ENCODE results near the gene PEMT.

Gene PEMT

DNA sequence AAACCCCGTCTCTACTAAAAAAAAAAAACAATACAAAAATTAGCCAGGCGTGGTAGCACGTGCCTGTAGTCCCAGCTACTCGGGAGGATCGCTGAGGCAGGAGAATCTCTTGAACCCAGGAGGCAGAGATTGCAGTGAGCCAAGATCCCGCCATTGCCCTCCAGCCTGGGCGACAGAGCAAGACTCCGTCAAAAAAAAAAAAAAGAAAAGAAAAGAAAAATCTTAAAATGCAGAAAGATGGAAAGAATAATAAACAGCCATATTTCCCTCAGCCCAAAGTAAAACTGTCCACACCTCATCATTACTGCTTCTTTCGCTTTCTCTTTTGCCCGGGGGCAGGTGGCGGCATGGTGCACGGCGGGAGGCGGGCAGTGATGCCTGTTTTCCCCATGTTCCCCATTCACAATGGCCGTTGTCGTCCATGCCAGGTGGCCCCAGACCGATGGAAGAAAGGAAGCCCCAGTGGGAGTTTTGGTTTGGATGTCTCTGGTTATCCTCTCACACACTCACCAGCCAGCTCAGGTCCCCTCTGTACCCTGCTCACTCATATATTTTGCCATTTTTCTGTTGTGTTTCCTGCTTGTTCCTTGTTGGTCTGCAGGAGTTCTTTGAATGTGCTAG, 37.0 kb upstream of the PEMT start:
- TF ChIP-seq, protein P1, sequence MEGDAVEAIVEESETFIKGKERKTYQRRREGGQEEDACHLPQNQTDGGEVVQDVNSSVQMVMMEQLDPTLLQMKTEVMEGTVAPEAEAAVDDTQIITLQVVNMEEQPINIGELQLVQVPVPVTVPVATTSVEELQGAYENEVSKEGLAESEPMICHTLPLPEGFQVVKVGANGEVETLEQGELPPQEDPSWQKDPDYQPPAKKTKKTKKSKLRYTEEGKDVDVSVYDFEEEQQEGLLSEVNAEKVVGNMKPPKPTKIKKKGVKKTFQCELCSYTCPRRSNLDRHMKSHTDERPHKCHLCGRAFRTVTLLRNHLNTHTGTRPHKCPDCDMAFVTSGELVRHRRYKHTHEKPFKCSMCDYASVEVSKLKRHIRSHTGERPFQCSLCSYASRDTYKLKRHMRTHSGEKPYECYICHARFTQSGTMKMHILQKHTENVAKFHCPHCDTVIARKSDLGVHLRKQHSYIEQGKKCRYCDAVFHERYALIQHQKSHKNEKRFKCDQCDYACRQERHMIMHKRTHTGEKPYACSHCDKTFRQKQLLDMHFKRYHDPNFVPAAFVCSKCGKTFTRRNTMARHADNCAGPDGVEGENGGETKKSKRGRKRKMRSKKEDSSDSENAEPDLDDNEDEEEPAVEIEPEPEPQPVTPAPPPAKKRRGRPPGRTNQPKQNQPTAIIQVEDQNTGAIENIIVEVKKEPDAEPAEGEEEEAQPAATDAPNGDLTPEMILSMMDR (conservative IDR thresholded peaks at IDR 0.05; ENCODE audit: low read depth, low read length): no peak
- H3K4me3 ChIP-seq (ENCODE audit: low read depth, low read length): no peak overlapping the region
- no peak for DNase-seq (ENCODE audit: low read depth)

DNA sequence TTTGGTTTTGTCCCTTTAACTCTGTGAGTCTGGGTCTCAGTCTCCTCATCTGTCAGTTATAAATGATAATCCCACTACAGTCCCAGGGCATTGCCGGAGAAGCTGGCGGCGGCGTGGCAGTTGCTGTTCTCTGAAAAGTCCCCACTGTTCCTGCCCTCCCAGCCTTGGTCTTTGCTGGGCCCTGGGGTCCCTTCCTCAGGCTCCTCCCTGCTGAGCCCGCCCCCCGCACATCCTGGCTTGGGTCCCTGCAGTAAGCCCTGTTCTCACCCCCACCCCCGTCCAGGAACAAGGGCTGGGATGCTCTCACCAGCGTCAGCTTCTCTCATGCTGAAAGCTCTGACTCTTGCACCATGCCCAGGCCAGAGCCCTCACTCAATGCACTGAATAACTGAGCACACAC, 35.3 kb upstream of the PEMT start:
- DNase-seq (ENCODE audit: low read depth): no peak
- TF ChIP-seq, protein P1 (conservative IDR thresholded peaks at IDR 0.05; ENCODE audit: low read depth, low read length): no peak
- no peak overlapping the region for H3K4me3 ChIP-seq (ENCODE audit: low read depth, low read length)

DNA sequence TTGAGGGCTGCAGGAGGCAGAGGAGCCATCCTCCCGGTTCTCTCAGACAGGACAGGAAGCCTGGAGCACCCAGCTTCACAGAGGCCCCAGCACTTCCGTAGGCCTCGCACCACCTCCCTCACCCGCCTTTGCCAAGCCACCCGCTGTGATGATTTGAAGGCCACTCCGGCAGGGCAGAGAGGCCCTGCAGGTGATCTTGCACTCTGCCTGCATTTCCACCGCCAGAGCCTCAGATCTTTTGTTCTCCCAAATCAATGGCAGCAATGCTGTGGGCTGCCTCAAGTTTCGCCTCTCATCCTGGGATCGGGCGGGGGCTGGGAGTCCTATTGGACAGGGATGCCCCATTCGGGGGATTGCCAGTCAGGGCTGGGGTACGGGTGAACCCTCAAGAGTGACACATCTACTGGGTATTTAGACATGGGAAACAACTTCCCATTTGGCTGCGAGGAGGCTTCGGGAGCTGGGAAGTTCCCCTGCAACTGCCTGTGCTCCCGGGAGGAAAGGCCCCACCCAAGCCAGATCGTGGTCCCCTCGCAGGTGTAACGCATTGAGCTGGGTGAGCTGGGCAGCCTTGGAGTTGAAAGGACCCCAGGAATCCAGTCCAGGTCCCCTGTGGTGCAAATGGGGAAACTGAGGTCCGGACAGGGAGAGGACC, 34.8 kb upstream of the PEMT start:
- no peak for DNase-seq (ENCODE audit: low read depth)
- H3K4me3 ChIP-seq (ENCODE audit: low read depth, low read length): no peak overlapping the region
- TF ChIP-seq, protein P1 (conservative IDR thresholded peaks at IDR 0.05; ENCODE audit: low read depth, low read length): no peak

DNA sequence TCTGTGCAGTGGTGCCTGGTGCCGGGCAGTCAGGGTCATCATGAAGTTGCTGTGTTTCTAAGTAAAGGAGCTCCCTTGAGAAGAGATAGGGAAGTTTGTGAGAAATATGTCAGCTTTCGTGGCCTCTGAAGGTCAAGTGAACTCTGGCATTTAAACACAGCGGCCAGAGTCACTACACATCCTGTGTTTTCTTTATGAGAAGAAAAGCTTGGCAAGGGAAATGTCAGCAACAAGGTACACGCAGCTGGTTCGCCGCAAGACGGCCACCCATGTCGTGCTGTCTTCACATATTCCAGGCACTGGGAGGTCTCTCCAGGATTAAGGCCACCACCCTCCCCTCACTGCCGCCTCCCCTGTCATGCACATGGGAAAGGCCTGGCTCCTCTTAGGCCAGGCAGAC, 33.2 kb upstream of the PEMT start:
- no peak overlapping the region for H3K4me3 ChIP-seq (ENCODE audit: low read depth, low read length)
- TF ChIP-seq, protein P1 (conservative IDR thresholded peaks at IDR 0.05; ENCODE audit: low read depth, low read length): no peak
- peak; percentile 8 for DNase-seq (ENCODE audit: low read depth)

DNA sequence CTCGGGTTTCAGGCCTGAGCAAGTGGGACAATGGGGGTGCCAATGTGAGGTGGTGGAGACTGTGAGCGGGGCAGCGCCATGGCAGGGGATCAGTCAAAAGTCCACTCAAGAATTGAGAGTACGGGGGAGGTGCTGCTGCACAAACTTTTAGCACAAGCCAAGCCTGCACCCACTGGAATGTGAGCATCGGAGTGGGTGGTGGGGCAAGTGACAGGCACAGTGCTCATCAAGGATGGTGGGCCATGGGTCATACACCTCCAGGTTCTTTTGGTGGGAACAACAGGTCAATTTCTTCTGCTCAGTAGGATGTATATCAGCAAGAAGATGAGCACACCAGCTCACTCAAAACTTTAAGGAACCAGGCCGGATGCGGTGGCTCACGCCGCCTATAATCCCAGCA, 32.4 kb upstream of the PEMT start:
- DNase-seq (ENCODE audit: low read depth): no peak
- H3K4me3 ChIP-seq (ENCODE audit: low read depth, low read length): no peak overlapping the region
- TF ChIP-seq, protein P1 (conservative IDR thresholded peaks at IDR 0.05; ENCODE audit: low read depth, low read length): no peak

DNA sequence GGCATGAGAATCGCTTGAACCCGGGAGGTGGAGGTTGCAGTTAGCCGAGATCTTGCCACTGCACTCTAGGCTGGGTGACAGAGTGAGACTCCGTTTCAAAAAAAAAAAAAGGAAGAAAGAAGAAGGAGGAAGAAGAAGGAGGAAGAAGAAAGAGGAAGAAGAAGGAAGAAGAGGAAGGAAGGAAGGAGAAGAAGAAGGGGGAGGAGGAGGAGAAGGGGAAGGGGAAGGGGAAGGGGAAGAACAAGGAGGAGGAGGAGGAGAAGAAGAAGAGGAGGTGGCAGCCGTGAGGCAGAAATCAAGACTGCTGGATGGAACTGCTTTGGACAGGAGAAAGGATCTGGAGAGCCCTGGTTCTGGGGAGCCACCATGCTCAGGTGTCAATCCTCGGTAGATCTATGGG, 29.7 kb upstream of the PEMT start:
- no peak overlapping the region for H3K4me3 ChIP-seq (ENCODE audit: low read depth, low read length)
- no peak for DNase-seq (ENCODE audit: low read depth)
- TF ChIP-seq, protein P1 (conservative IDR thresholded peaks at IDR 0.05; ENCODE audit: low read depth, low read length): no peak

DNA sequence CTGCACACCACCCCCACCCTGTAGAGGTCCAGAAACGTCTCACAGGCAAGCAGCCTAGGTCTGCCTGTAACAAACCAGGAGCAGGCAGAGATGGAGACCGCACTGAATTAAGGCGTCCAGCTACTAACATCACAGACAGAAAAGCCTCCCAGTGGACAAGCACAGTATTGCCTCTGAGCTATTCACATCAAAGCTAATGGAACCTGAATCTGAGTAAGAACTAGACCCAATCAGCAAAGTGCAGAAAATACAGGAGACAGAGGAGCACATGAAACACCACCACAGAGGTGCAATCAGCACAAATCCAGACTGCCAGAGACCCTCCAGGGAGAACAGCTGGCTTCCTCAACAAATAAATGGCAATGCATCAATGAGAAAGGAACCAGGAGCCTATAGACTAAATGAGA, 22.2 kb upstream of the PEMT start:
- no peak overlapping the region for H3K4me3 ChIP-seq (ENCODE audit: low read depth, low read length)
- peak; percentile 88 for DNase-seq (ENCODE audit: low read depth)
- TF ChIP-seq, protein P1 (conservative IDR thresholded peaks at IDR 0.05; ENCODE audit: low read depth, low read length): peak; percentile 81
